C4-2B (cell line): ENCODE results near the gene IDH3G.

Experiments
- ZFX ChIP-seq: fragments of 450-650 bp; IDR thresholded peaks from 2 replicates; pipeline ENCODE4 v1.6.1; 2017
- TF ChIP-seq, protein P1 (sequence below): fragments of 450-650 bp; conservative IDR thresholded peaks from 2 replicates; pipeline ENCODE4 v1.5.1; 2017; ENCODE audit warnings: mild to moderate bottlenecking

DNA sequence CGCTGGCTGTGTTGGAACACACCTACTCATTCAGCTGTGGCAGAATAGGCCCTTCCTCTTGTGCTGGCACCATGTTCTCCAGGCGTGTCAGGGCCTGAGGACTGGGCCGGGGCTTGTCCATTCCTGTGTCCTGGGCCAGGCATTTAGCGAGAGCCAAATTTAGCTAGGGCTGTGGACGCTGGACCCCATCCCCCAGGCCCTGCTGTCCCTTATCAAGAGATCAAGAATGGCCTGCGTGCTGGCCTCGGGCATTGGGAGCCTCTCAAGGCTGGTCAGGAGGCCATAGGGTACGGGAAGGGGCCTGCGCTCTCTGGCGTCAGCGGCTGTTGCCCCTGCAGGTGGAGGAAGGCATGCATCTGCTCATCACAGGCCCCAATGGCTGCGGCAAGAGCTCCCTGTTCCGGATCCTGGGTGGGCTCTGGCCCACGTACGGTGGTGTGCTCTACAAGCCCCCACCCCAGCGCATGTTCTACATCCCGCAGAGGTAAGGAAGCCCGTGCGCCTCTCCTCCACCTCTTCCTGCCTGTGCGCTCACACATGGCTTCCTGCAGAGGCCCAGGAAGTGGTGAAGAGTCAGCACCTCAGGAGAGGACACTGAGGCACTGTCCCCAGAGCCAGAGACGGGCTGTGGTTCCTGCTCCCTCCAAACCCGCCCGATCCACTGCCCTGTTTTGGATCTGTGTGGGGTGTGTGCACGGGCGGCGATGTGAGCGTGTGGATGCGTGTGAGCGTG, 54.3 kb downstream of the IDH3G start:
- TF ChIP-seq, protein P1, sequence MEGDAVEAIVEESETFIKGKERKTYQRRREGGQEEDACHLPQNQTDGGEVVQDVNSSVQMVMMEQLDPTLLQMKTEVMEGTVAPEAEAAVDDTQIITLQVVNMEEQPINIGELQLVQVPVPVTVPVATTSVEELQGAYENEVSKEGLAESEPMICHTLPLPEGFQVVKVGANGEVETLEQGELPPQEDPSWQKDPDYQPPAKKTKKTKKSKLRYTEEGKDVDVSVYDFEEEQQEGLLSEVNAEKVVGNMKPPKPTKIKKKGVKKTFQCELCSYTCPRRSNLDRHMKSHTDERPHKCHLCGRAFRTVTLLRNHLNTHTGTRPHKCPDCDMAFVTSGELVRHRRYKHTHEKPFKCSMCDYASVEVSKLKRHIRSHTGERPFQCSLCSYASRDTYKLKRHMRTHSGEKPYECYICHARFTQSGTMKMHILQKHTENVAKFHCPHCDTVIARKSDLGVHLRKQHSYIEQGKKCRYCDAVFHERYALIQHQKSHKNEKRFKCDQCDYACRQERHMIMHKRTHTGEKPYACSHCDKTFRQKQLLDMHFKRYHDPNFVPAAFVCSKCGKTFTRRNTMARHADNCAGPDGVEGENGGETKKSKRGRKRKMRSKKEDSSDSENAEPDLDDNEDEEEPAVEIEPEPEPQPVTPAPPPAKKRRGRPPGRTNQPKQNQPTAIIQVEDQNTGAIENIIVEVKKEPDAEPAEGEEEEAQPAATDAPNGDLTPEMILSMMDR = no peak
- TF ChIP-seq ZFX = no peak
